HepG2 (cell line): ENCODE measurements around the gene ASPHD1. TPM values are rescaled to one million over a fixed set of nuclear protein-coding genes. Genes with fewer than 3 reads are reported as not detected.

Source experiments
- ADNP ChIP-seq: sonication (generic); formaldehyde crosslinking; IDR thresholded peaks from 2 replicates; pipeline ENCODE4 v1.4.0; 2020; ENCODE audit warnings: missing genetic modification reagents
- ASH2L ChIP-seq: fragments of 300-600, 200-600 bp; sonication (generic); IDR thresholded peaks from 2 replicates; pipeline ENCODE4 v1.7.0; 2017; ENCODE audit warnings: low read depth, mild to moderate bottlenecking, moderate library complexity, mixed read lengths, low read length; ENCODE audit not compliant: insufficient read length
- CBX5 ChIP-seq: sonication (generic); formaldehyde crosslinking; IDR thresholded peaks from 2 replicates; pipeline ENCODE4 v1.4.0; 2020; ENCODE audit warnings: missing genetic modification reagents, borderline replicate concordance
- DNMT3B ChIP-seq: conservative IDR thresholded peaks from 2 replicates; pipeline ENCODE4 v1.6.1; 2016; ENCODE audit warnings: missing biosample characterization, control low read depth
- GFI1 ChIP-seq: sonication (generic); formaldehyde crosslinking; IDR thresholded peaks from 2 replicates; pipeline ENCODE4 v1.5.0; 2020; ENCODE audit warnings: missing genetic modification reagents, mild to moderate bottlenecking, borderline replicate concordance
- GPN1 ChIP-seq: sonication (generic); formaldehyde crosslinking; IDR thresholded peaks from 2 replicates; pipeline ENCODE4 v1.5.1; 2020; ENCODE audit warnings: missing genetic modification reagents, borderline replicate concordance
- IRX3 ChIP-seq: sonication (generic); formaldehyde crosslinking; IDR thresholded peaks from 2 replicates; pipeline ENCODE4 v1.8.1; 2023; ENCODE audit warnings: mild to moderate bottlenecking, low read depth, missing genetic modification reagents, borderline replicate concordance
- JUNB ChIP-seq: sonication (generic); formaldehyde crosslinking; IDR thresholded peaks from 2 replicates; pipeline ENCODE4 v1.8.0; 2022; ENCODE audit warnings: missing genetic modification reagents, mild to moderate bottlenecking, borderline replicate concordance
- KDM5A ChIP-seq: fragments of 200-600 bp; sonication (generic); IDR thresholded peaks from 2 replicates; pipeline ENCODE4 v1.7.0; 2018; ENCODE audit warnings: antibody characterized with exemption, mild to moderate bottlenecking, low read length, borderline replicate concordance
- NAIF1 ChIP-seq: sonication (generic); formaldehyde crosslinking; IDR thresholded peaks from 2 replicates; pipeline ENCODE4 v1.5.0; 2020; ENCODE audit warnings: mild to moderate bottlenecking, missing genetic modification reagents, borderline replicate concordance
- NCOA2 ChIP-seq: sonication (generic); formaldehyde crosslinking; IDR thresholded peaks from 2 replicates; pipeline ENCODE4 v1.8.0; 2022; ENCODE audit warnings: inconsistent platforms
- NFYB ChIP-seq: sonication (generic); formaldehyde crosslinking; IDR thresholded peaks from 2 replicates; pipeline ENCODE4 v1.4.0; 2020; ENCODE audit warnings: missing genetic modification reagents
- PAX8 ChIP-seq: sonication (generic); formaldehyde crosslinking; IDR thresholded peaks from 2 replicates; pipeline ENCODE4 v1.8.0; 2022; ENCODE audit warnings: mild to moderate bottlenecking, missing genetic modification reagents, borderline replicate concordance
- POLR2AphosphoS5 ChIP-seq: IDR thresholded peaks from 2 replicates; pipeline ENCODE4 v1.6.1; 2012; ENCODE audit warnings: low read depth, low read length
- RORA ChIP-seq: sonication (generic); formaldehyde crosslinking; IDR thresholded peaks from 2 replicates; pipeline ENCODE4 v1.5.0; 2020; ENCODE audit warnings: mild to moderate bottlenecking, missing genetic modification reagents, moderate library complexity
- SOX13 ChIP-seq, 3 experiments: fragments of 450-650 bp in 1 of 3; sonication (generic) in 1 of 3; formaldehyde crosslinking in 1 of 3; IDR thresholded peaks in 2 of 3; conservative IDR thresholded peaks in 1 of 3; 2 replicates each; pipeline versions ENCODE4 v1.5.0 to v1.6.1; 2016 to 2020; ENCODE audit warnings: antibody characterized with exemption in 1 of 3, mild to moderate bottlenecking in 1 of 3, missing compliant biosample characterization in 1 of 3, missing genetic modification reagents in 1 of 3, moderate library complexity in 1 of 3
- SRSF1 ChIP-seq: fragments of 200-400 bp; formaldehyde crosslinking; optimal IDR thresholded peaks from 2 replicates; pipeline ENCODE3; 2017; ENCODE audit warnings: mild to moderate bottlenecking, low read depth, low read length, moderate library complexity
- SRSF9 ChIP-seq: fragments of 200-400 bp; formaldehyde crosslinking; IDR thresholded peaks from 2 replicates; pipeline ENCODE4 v1.6.1; 2018; ENCODE audit warnings: borderline replicate concordance, mild to moderate bottlenecking, low read depth, low read length; ENCODE audit not compliant: insufficient read depth, poor library complexity, severe bottlenecking
- TEAD3 ChIP-seq: optimal IDR thresholded peaks from 2 replicates; pipeline ENCODE3; 2016; ENCODE audit warnings: borderline replicate concordance
- U2AF2 ChIP-seq: fragments of 200-400 bp; formaldehyde crosslinking; IDR thresholded peaks from 2 replicates; pipeline ENCODE4 v1.6.1; 2017; ENCODE audit warnings: low read depth, mild to moderate bottlenecking, low read length
- ZBTB3 ChIP-seq: sonication (generic); formaldehyde crosslinking; IDR thresholded peaks from 2 replicates; pipeline ENCODE4 v1.4.0; 2020; ENCODE audit warnings: low read depth, mild to moderate bottlenecking, moderate library complexity, missing genetic modification reagents, borderline replicate concordance
- ZMYM4 ChIP-seq: sonication (generic); formaldehyde crosslinking; IDR thresholded peaks from 2 replicates; pipeline ENCODE4 v1.8.1; 2023; ENCODE audit warnings: mild to moderate bottlenecking, missing genetic modification reagents
- ZNF333 ChIP-seq: sonication (generic); formaldehyde crosslinking; IDR thresholded peaks from 2 replicates; pipeline ENCODE4 v1.4.0; 2020; ENCODE audit warnings: mild to moderate bottlenecking, missing genetic modification reagents, borderline replicate concordance
- ZNF572 ChIP-seq: sonication (generic); formaldehyde crosslinking; IDR thresholded peaks from 2 replicates; pipeline ENCODE4 v1.5.1; 2020; ENCODE audit warnings: mild to moderate bottlenecking, missing genetic modification reagents
- ZNF629 ChIP-seq: sonication (generic); formaldehyde crosslinking; conservative IDR thresholded peaks from 2 replicates; pipeline ENCODE4 v1.5.0; 2020; ENCODE audit warnings: missing genetic modification reagents
- ZNF879 ChIP-seq: sonication (generic); formaldehyde crosslinking; IDR thresholded peaks from 2 replicates; pipeline ENCODE4 v1.8.1; 2023; ENCODE audit warnings: missing genetic modification reagents
- polyA plus RNA-seq, 8 experiments: library from polyadenylated mRNA; depleted of rRNA in 3 of 8; stranded (reverse) in 7 of 8; unstranded in 1 of 8; fragments of >200 nt; fragmentation: Illumina TruSeq in 4 of 8; extraction: Trizol in 4 of 8; gene quantifications; 2 replicates each; pipeline versions ENCODE4 v1.2.1 to v1.2.3, GENCODE V29; 2011 to 2016; ENCODE audit warnings: low read depth in 4 of 8, missing spikeins in 1 of 8, mixed read lengths in 1 of 8; ENCODE audit not compliant: insufficient read depth in 1 of 8
- total RNA-seq, 5 experiments: library from RNA; depleted of rRNA; stranded (reverse); fragments of >200 nt; fragmentation: Illumina TruSeq; extraction: Trizol; gene quantifications; 2 replicates each; pipeline ENCODE4 v1.2.3, GENCODE V29; 2016; ENCODE audit warnings: low read depth in 1 of 5
- TF ChIP-seq, protein P1 (sequence below): sonication (generic); formaldehyde crosslinking; IDR thresholded peaks from 2 replicates; pipeline ENCODE4 v1.4.0; 2020; ENCODE audit warnings: mild to moderate bottlenecking, missing genetic modification reagents
- TF ChIP-seq, protein P2 (sequence below): IDR thresholded peaks from 2 replicates; pipeline ENCODE4 v1.6.1; 2016; ENCODE audit warnings: missing biosample characterization, missing genetic modification reagents, low read depth

Gene ASPHD1
- total and polyA plus RNA-seq, 2 of the 13 experiments (the other 11 are each of a cell fraction or from before 2014, with no cell fraction given), result 13.1 to 19.7 TPM

DNA sequence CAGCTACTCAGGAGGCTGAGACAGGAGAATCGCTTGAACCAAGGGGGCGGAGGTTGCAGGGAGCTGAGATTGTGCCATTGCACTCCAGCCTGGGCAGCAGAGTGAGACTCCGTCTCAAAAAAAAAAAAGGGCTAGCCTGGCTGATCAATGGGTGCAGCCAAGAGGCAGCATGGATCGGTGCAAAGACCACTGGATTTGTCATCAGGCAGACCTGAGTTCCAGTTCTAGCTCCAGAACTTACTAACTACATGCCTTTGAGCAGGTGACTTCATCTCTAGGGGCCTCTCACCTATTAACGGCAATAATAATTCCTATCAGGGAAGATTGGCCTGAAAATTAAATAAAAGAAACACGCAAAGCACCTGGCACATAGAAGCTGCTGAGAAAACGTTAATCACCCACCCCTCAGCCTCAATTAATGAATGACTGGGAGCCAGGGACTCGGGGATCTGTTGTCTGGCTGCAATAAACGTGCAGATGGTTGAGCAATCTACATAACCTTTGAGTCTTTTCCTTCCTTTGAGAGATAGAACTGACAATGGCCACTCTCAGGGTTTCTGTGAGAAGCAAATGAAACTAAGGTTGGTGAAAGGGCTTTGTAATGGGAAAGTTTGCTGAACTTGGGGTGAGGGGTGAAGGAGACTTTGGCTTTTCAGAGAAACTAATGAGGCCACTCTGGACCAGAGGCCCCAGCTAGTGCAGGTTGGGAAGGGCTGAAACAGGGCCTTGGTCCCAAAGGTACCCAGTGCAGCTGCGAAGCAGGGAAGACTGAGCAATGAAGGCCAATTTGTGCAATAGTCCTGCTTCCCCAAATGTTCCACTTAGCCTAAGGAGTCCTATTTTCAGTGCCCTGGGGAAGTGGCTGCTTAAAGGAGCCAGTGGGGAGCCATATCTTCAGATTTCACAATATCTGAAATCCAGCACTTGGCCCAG lies 8.5 kb upstream of the ASPHD1 start (continued):
- no peak for TF ChIP-seq KDM5A
- TF ChIP-seq, protein P1, sequence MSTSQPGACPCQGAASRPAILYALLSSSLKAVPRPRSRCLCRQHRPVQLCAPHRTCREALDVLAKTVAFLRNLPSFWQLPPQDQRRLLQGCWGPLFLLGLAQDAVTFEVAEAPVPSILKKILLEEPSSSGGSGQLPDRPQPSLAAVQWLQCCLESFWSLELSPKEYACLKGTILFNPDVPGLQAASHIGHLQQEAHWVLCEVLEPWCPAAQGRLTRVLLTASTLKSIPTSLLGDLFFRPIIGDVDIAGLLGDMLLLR (CRISPR knock-in tag), result 0 out of 2 replicates have a peak, but pooled peaks have one; percentile 55
- TF ChIP-seq ZNF629 (CRISPR knock-in tag), result peak; percentile 94
- no peak for TF ChIP-seq RORA (CRISPR knock-in tag)
- TF ChIP-seq GFI1 (CRISPR knock-in tag), result peak; percentile 71; the same call in 1 of the 2 replicates
- TF ChIP-seq SRSF9, result no peak
- TF ChIP-seq ZBTB3 (CRISPR knock-in tag), result no peak
- no peak for TF ChIP-seq PAX8 (CRISPR knock-in tag)
- TF ChIP-seq, protein P2, sequence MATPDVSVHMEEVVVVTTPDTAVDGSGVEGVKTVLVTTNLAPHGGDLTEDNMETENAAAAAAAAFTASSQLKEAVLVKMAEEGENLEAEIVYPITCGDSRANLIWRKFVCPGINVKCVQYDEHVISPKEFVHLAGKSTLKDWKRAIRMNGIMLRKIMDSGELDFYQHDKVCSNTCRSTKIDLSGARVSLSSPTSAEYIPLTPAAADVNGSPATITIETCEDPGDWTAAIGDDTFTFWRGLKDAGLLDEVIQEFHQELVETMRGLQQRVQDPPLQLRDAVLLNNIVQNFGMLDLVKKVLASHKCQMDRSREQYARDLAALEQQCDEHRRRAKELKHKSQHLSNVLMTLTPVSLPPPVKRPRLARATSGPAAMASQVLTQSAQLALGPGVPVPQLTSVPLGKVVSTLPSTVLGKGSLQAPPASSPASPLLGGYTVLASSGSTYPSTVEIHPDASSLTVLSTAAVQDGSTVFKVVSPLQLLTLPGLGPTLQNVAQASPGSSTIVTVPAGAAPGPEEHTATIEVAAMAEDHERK (CRISPR knock-in tag), result no peak
- TF ChIP-seq NCOA2 (CRISPR knock-in tag), result peak; percentile 53; the same call in 1 of the 2 replicates
- TF ChIP-seq POLR2AphosphoS5, result no peak
- no peak; the same call in 1 of the 2 replicates for TF ChIP-seq ADNP (CRISPR knock-in tag)
- no peak for TF ChIP-seq JUNB (CRISPR knock-in tag)
- peak; percentile 71 for TF ChIP-seq SOX13 (IDR thresholded peaks at IDR 0.05)
- TF ChIP-seq SOX13 (CRISPR knock-in tag; conservative IDR thresholded peaks at IDR 0.05 in 1 of 2, IDR thresholded peaks at IDR 0.05 in 1 of 2), result peak in 1 of 2 experiments; percentile 89; a peak in 2 of 4 replicates
- TF ChIP-seq U2AF2, result no peak
- no peak; the same call in 1 of the 2 replicates for TF ChIP-seq NAIF1 (CRISPR knock-in tag)
- TF ChIP-seq ZNF572, result no peak
- TF ChIP-seq CBX5 (CRISPR knock-in tag), result no peak
- no peak for TF ChIP-seq GPN1 (CRISPR knock-in tag)
- no peak for TF ChIP-seq SRSF1
- TF ChIP-seq ZNF879 (CRISPR knock-in tag), result no peak
- TF ChIP-seq ZNF333 (CRISPR knock-in tag), result 0 out of 2 replicates have a peak, but pooled peaks have one; percentile 8
- peak; percentile 61 for TF ChIP-seq ASH2L
- TF ChIP-seq DNMT3B (CRISPR knock-in tag), result no peak
- TF ChIP-seq NFYB (CRISPR knock-in tag), result peak; percentile 8; the same call in 1 of the 2 replicates
- TF ChIP-seq TEAD3, result peak; percentile 76
- TF ChIP-seq ZMYM4 (CRISPR knock-in tag), result no peak
- no peak for TF ChIP-seq IRX3 (CRISPR knock-in tag)
